Measurements from ENCODE around the gene HRH3. TPM values are rescaled to one million over a fixed set of nuclear protein-coding genes. Genes with fewer than 3 reads are reported as not detected.
A peak's percentile ranks its signal among the peaks of the same experiment; 100 is the strongest.

Gene HRH3
- total RNA-seq, 6 donors from 2014 or later = not detected

GRCh38 chr20:62186887-62187866, 32.9 kb downstream of the HRH3 start:
- 54 to 68% methylated on average over 13 of the region's 13 CpGs for WGBS, 2 donors
- ATAC-seq (ENCODE audit: low FRiP score in 2 of 2) (no peak), DNase-seq (no peak)

GRCh38 chr20:62186096-62186426, 34.0 kb downstream of the HRH3 start:
- no peaks in the 10 kb centered on the region for H3K9me3 ChIP-seq
- H3K4me1 ChIP-seq = peaks cover 16 to 41% (median 24%) of the 10 kb centered on the region in 4 donors
- DNase-seq (no peak), ATAC-seq (ENCODE audit: low FRiP score in 2 of 2) (no peak)
- H3K4me3 ChIP-seq = no peak overlapping the region
- H3K27me3 ChIP-seq = no peaks in the 10 kb centered on the region
- TF ChIP-seq CTCF (IDR thresholded peaks at IDR 0.05) (no peak), POLR2A (IDR thresholded peaks at IDR 0.05) (no peak), EP300 (IDR thresholded peaks at IDR 0.05) (no peak), POLR2AphosphoS5 (IDR thresholded peaks at IDR 0.05) (no peak)
- peaks cover 0 to 18% (median 6%) of the 10 kb centered on the region in 4 donors for H3K36me3 ChIP-seq
- 60 to 70% methylated on average over 3 of the region's 3 CpGs for WGBS, 2 donors
- H3K27ac ChIP-seq = peak overlapping the region in 1 of 4 donors; percentile 67

More at GRCh38 chr20:62186887-62187866, 32.9 kb downstream of the HRH3 start:
- no peaks in the 10 kb centered on the region for H3K27me3 ChIP-seq
- TF ChIP-seq POLR2AphosphoS5 (IDR thresholded peaks at IDR 0.05) = no peak
- no peak for TF ChIP-seq EP300 (IDR thresholded peaks at IDR 0.05)
- TF ChIP-seq CTCF (IDR thresholded peaks at IDR 0.05) = no peak
- TF ChIP-seq POLR2A (IDR thresholded peaks at IDR 0.05) = no peak
- peak overlapping the region in 3 of 4 donors; percentile 10 to 36 (median 35) for H3K27ac ChIP-seq
- H3K9me3 ChIP-seq = no peaks in the 10 kb centered on the region
- peaks cover 12 to 34% (median 18%) of the 10 kb centered on the region in 4 donors for H3K4me1 ChIP-seq
- H3K4me3 ChIP-seq = no peak overlapping the region
- H3K36me3 ChIP-seq = peaks cover 0 to 25% (median 11%) of the 10 kb centered on the region in 4 donors

- Histone ChIP-seq H3K9me3 (no peaks in the 10 kb centered on the region), H3K4me3 (peak overlapping the region; percentile 80 to 97 (median 86)), H3K27ac (peak overlapping the region; percentile 95 to 98 (median 96)), H3K4me1 (peaks cover 16 to 41% (median 24%) of the 10 kb centered on the region in 4 donors), H3K36me3 (peaks cover 0 to 12% (median 6%) of the 10 kb centered on the region in 4 donors), H3K27me3 (no peaks in the 10 kb centered on the region)
- TF ChIP-seq CTCF (IDR thresholded peaks at IDR 0.05) (no peak), EP300 (IDR thresholded peaks at IDR 0.05) (no peak), POLR2A (IDR thresholded peaks at IDR 0.05) (no peak), POLR2AphosphoS5 (IDR thresholded peaks at IDR 0.05) (no peak)
- ATAC-seq (ENCODE audit: low FRiP score in 2 of 2) = no peak
- no peak for DNase-seq
- 31 to 32% methylated on average over 25 of the region's 25 CpGs for WGBS, 2 donors
Measured at GRCh38 chr20:62183426-62184142, 36.5 kb downstream of the HRH3 start.

- WGBS, 2 donors = 0 to 1% methylated on average over 12 to 50 of the region's 96 CpGs
- peak within 1 kb of the TSS; percentile 95 to 98 (median 96) for H3K27ac ChIP-seq
- DNase-seq (peak; percentile 96 to 97), ATAC-seq (ENCODE audit: low FRiP score in 2 of 2) (peak; percentile 93 to 98)
- TF ChIP-seq POLR2A (IDR thresholded peaks at IDR 0.05) (peak in 3 of 4 donors; percentile 76 to 94 (median 87)), CTCF (IDR thresholded peaks at IDR 0.05) (peak in 3 of 6 experiments; percentile 16 to 46 (median 36)), POLR2AphosphoS5 (IDR thresholded peaks at IDR 0.05) (peak; percentile 95 to 96), EP300 (IDR thresholded peaks at IDR 0.05) (peak in 1 of 4 donors; percentile 33)
- peak within 1 kb of the TSS; percentile 80 to 97 (median 86) for H3K4me3 ChIP-seq
- no peaks in the 10 kb centered on the region for H3K9me3 ChIP-seq
- H3K36me3 ChIP-seq = peaks cover 0 to 14% (median 6%) of the 10 kb centered on the region in 4 donors
- peaks cover 16 to 39% (median 24%) of the 10 kb centered on the region in 4 donors for H3K4me1 ChIP-seq
- H3K27me3 ChIP-seq = no peaks in the 10 kb centered on the region
Measured at GRCh38 chr20:62182469-62183425, 37.3 kb downstream of the HRH3 start, which contains the start of gene MTG2. TSS of gene MTG2 (plus strand) at chr20:62183028. CDS start at chr20:62193421, 10,393 bp downstream.
